ENCODE data around the gene RANBP10. TPM values are rescaled to one million over a fixed set of nuclear protein-coding genes. Genes with fewer than 3 reads are reported as not detected.

RANBP10 gene
- total and polyA plus RNA-seq, 2 of the 13 experiments (the other 11 are each of a cell fraction or from before 2014, with no cell fraction given): 9.2 to 22.7 TPM

GRCh38 chr16:67842509-67843342 lies 36.4 kb upstream of the RANBP10 start (continued):
- TF ChIP-seq DMTF1 (CRISPR knock-in tag; IDR thresholded peaks at IDR 0.05) (no peak), NAIF1 (CRISPR knock-in tag; IDR thresholded peaks at IDR 0.05; ENCODE audit: borderline replicate concordance) (no peak; the same call in 1 of the 2 replicates), SOX5 (CRISPR knock-in tag; IDR thresholded peaks at IDR 0.05; ENCODE audit: borderline replicate concordance) (no peak), ZNF552 (CRISPR knock-in tag; IDR thresholded peaks at IDR 0.05; ENCODE audit: borderline replicate concordance) (no peak), ZNF569 (CRISPR knock-in tag; IDR thresholded peaks at IDR 0.05; ENCODE audit: borderline replicate concordance) (no peak), ZNF317 (CRISPR knock-in tag; IDR thresholded peaks at IDR 0.05) (peak; percentile 79), ATF1 (CRISPR knock-in tag; IDR thresholded peaks at IDR 0.05) (no peak), ZNF121 (CRISPR knock-in tag; IDR thresholded peaks at IDR 0.05) (no peak), GZF1 (CRISPR knock-in tag; IDR thresholded peaks at IDR 0.05) (peak; percentile 67; the same call in 1 of the 2 replicates), SNAPC2 (CRISPR knock-in tag; IDR thresholded peaks at IDR 0.05) (no peak), HNRNPUL1 (IDR thresholded peaks at IDR 0.05; ENCODE audit: low read depth, low read length) (no peak), ZNF713 (CRISPR knock-in tag; IDR thresholded peaks at IDR 0.05) (peak; percentile 89; the same call in 1 of the 2 replicates), CREB3 (CRISPR knock-in tag; IDR thresholded peaks at IDR 0.05) (no peak), ZNF513 (CRISPR knock-in tag; conservative IDR thresholded peaks at IDR 0.05) (peak; percentile 70; the same call in 1 of the 2 replicates), PHB2 (IDR thresholded peaks at IDR 0.05; ENCODE audit: partially characterized antibody) (no peak), RORA (CRISPR knock-in tag; IDR thresholded peaks at IDR 0.05) (no peak), SRSF1 (optimal IDR thresholded peaks at IDR 0.05; ENCODE audit: low read depth, low read length) (no peak), ZFP37 (CRISPR knock-in tag; IDR thresholded peaks at IDR 0.05; ENCODE audit: borderline replicate concordance) (no peak)

Data from HepG2 (cell line).